Stomach smooth muscle (tissue), 2 donors: ENCODE data around the gene BACE2.

Experiments used
- H3K27ac ChIP-seq: one replicate; pipeline ENCODE4 v1.7.0; 2013; ENCODE audit warnings: mild to moderate bottlenecking, low read length, inconsistent platforms
- H3K27me3 ChIP-seq, 2 donors: one replicate each; pipeline ENCODE4 v1.7.0; 2013; ENCODE audit warnings: low read length in 2 of 2; ENCODE audit not compliant: insufficient read depth in 2 of 2, control insufficient read depth in 1 of 2
- H3K36me3 ChIP-seq, 2 donors: one replicate each; pipeline ENCODE4 v1.7.0; 2013; ENCODE audit warnings: low read length in 2 of 2; ENCODE audit not compliant: control insufficient read depth in 2 of 2, insufficient read depth in 2 of 2
- H3K4me1 ChIP-seq: one replicate; pipeline ENCODE4 v1.7.0; 2013; ENCODE audit warnings: low read length; ENCODE audit not compliant: control insufficient read depth, insufficient read depth
- H3K4me3 ChIP-seq, 2 donors: one replicate each; pipeline ENCODE4 v1.7.0; 2013; ENCODE audit warnings: low read length in 2 of 2
- H3K9ac ChIP-seq, 2 donors: one replicate each; pipeline ENCODE4 v1.7.0; 2013; ENCODE audit warnings: low read length in 2 of 2, mild to moderate bottlenecking in 1 of 2
- H3K9me3 ChIP-seq, 2 donors: one replicate each; pipeline ENCODE4 v1.7.0; 2013; ENCODE audit warnings: low read length in 2 of 2; ENCODE audit not compliant: control insufficient read depth in 2 of 2
- donor health status: healthy.
- donor health status: Pancreatic carcinoma.

Gene BACE2

GRCh38 chr21:41137401-41137800, 30.6 kb upstream of the BACE2 start:
- Histone ChIP-seq H3K27me3 (peaks cover 5 to 6% of the 10 kb centered on the region in 2 donors), H3K27ac (no peak overlapping the region), H3K9ac (no peak overlapping the region), H3K9me3 (no peaks in the 10 kb centered on the region), H3K4me3 (no peak overlapping the region), H3K36me3 (no peaks in the 10 kb centered on the region), H3K4me1 (peaks cover 16% of the 10 kb centered on the region)

- no peak overlapping the region for H3K27ac ChIP-seq
- H3K36me3 ChIP-seq = no peaks in the 10 kb centered on the region
- H3K4me1 ChIP-seq = peaks cover 18% of the 10 kb centered on the region
- no peak overlapping the region for H3K4me3 ChIP-seq
- no peak overlapping the region for H3K9ac ChIP-seq
- peaks cover 5 to 6% of the 10 kb centered on the region in 2 donors for H3K27me3 ChIP-seq
- no peaks in the 10 kb centered on the region for H3K9me3 ChIP-seq
Measured at GRCh38 chr21:41137889-41138288, 30.1 kb upstream of the BACE2 start.

- Histone ChIP-seq H3K36me3 (no peaks in the 10 kb centered on the region), H3K9me3 (no peaks in the 10 kb centered on the region), H3K4me1 (peaks cover 18% of the 10 kb centered on the region), H3K4me3 (no peak overlapping the region), H3K9ac (no peak overlapping the region), H3K27me3 (peaks cover 5 to 6% of the 10 kb centered on the region in 2 donors), H3K27ac (no peak overlapping the region)
Measured at GRCh38 chr21:41138711-41139110, 29.2 kb upstream of the BACE2 start.

GRCh38 chr21:41139275-41139674, 28.7 kb upstream of the BACE2 start:
- Histone ChIP-seq H3K36me3 (no peaks in the 10 kb centered on the region), H3K9me3 (no peaks in the 10 kb centered on the region), H3K27ac (no peak overlapping the region), H3K4me3 (no peak overlapping the region), H3K27me3 (peaks cover 5 to 6% of the 10 kb centered on the region in 2 donors), H3K9ac (no peak overlapping the region), H3K4me1 (peaks cover 18% of the 10 kb centered on the region)

- H3K4me3 ChIP-seq = no peak overlapping the region
- peaks cover 15% of the 10 kb centered on the region for H3K4me1 ChIP-seq
- H3K27me3 ChIP-seq = peaks cover 5 to 6% of the 10 kb centered on the region in 2 donors
- H3K36me3 ChIP-seq = no peaks in the 10 kb centered on the region
- H3K27ac ChIP-seq = no peak overlapping the region
- no peaks in the 10 kb centered on the region for H3K9me3 ChIP-seq
- H3K9ac ChIP-seq = no peak overlapping the region
Measured at GRCh38 chr21:41139951-41140350, 28.0 kb upstream of the BACE2 start.

- H3K27ac ChIP-seq = no peak overlapping the region
Measured at GRCh38 chr21:41141031-41141457, 26.9 kb upstream of the BACE2 start.

DNA sequence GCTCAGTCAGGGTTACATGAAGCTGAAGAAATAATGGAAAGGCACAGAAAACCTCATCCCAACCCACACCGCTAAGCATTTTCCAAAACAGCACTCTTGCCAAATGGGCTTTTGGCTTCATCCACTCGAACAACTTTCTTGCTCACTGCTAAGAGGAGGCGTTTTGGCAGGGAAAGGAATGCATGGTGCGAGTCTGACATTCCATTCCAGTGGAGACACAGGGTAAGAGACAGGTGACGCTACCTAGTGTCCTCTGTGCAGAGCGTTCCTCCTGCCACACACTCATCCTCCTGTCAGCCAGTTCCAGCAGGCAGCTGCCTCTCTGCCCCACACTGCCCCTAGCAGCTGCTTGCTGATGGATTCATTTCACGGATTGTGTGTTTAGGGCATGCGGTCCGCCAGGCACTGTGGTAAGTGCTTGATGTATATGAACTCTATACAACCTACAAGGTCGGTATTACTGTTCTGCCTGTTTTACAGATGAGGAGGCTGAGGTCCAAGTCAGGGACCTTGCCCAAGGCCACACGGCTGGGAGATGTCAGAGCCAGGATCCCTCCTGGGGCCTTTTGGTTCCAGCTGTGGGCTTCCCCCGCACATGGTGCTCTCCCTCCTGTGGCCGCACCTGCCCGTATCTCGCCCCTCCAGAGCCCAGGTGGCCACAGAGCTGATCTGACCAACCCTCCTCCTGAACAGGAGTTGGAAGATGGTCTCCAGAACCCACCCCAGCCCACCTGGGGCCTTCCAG, 25.7 kb upstream of the BACE2 start:
- Histone ChIP-seq H3K9me3 (no peaks in the 10 kb centered on the region), H3K4me1 (peaks cover 15% of the 10 kb centered on the region), H3K36me3 (no peaks in the 10 kb centered on the region), H3K4me3 (peak overlapping the region in 1 of 2 donors; percentile 35), H3K27ac (no peak overlapping the region), H3K9ac (no peak overlapping the region), H3K27me3 (peaks cover 2% of the 10 kb centered on the region in 2 donors)

More at GRCh38 chr21:41141031-41141457, 26.9 kb upstream of the BACE2 start:
- peaks cover 5 to 6% of the 10 kb centered on the region in 2 donors for H3K27me3 ChIP-seq
- H3K36me3 ChIP-seq = no peaks in the 10 kb centered on the region
- H3K9me3 ChIP-seq = no peaks in the 10 kb centered on the region
- H3K4me1 ChIP-seq = peaks cover 15% of the 10 kb centered on the region
- H3K4me3 ChIP-seq = no peak overlapping the region
- no peak overlapping the region for H3K9ac ChIP-seq

DNA sequence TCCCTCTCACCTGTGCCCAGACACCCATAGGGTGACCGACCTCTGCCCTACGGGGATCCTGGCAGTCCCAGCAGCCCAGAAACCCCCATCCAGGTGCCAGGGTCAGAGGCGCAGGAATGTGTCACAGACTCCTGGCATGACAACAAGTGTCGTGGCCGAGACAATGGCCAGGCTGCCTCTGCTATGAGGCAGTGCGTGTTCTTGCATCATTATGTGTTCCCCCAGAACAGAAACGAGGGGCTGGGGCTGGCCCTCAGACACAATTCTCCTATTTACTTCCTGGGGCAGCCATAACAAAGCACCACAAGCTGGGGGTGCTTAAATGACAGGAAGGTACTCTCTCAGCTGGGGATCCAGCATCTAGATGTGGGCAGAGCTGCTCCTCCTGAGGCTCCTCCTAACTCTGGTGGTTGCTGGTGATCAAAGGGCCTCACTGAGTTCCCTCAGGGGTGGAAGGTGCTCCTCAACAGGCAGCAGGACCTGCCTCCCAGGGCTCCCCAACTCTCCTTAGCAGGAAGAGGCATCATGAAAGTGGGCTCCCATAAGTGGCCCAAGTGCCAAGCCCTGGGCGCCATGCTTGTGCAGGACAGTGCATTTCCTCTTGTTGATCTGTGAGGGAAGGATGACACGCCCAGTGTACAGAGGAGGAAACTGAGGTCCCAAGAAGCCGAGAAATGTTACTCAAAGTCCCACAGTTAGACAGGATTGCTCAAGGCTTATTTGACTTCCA, 24.2 kb upstream of the BACE2 start:
- Histone ChIP-seq H3K36me3 (no peaks in the 10 kb centered on the region), H3K4me1 (peaks cover 15% of the 10 kb centered on the region), H3K9me3 (no peaks in the 10 kb centered on the region), H3K9ac (no peak overlapping the region), H3K4me3 (no peak overlapping the region), H3K27ac (no peak overlapping the region), H3K27me3 (peaks cover 0 to 4% of the 10 kb centered on the region in 2 donors)

- H3K27me3 ChIP-seq = peaks cover 0 to 16% of the 10 kb centered on the region in 2 donors
- no peaks in the 10 kb centered on the region for H3K36me3 ChIP-seq
- no peak overlapping the region for H3K9ac ChIP-seq
- no peak overlapping the region for H3K4me3 ChIP-seq
- no peaks in the 10 kb centered on the region for H3K9me3 ChIP-seq
- H3K27ac ChIP-seq = no peak overlapping the region
- H3K4me1 ChIP-seq = peaks cover 2% of the 10 kb centered on the region
Measured at GRCh38 chr21:41147096-41147978, 20.6 kb upstream of the BACE2 start.

DNA sequence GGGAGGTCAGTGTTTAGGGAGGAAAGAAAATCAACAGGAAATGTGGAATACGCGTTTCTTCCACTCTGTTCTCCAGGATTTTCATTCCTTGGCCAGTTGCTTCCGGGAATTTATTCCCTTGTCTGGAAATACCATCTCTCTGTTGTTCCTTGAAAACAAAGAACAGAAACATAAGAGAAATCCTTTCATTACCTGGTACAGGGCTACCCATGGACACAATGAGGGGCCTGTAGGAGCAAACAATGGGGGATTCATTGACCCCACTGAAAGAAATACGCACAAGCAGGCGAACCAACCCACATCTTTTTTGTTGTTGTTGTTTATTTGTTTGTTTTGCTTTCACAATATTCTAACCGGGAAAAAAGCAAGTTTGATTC, 20.0 kb upstream of the BACE2 start:
- Histone ChIP-seq H3K27ac (no peak overlapping the region), H3K4me1 (no peaks in the 10 kb centered on the region), H3K36me3 (no peaks in the 10 kb centered on the region), H3K9ac (no peak overlapping the region), H3K9me3 (no peaks in the 10 kb centered on the region), H3K27me3 (peaks cover 0 to 18% of the 10 kb centered on the region in 2 donors), H3K4me3 (no peak overlapping the region)
